Activated T-cell treated with anti-CD3 and anti-CD28 coated beads, Interleukin-2, amount 50 U/mL, for 4 hours (primary cell): Measurements from ENCODE around the gene NALCN. TPM values are rescaled to one million over a fixed set of nuclear protein-coding genes. Genes with fewer than 3 reads are reported as not detected.

ENCODE experiments used
- ATAC-seq, 2 donors: fragments of 200-7000 bp; cut with Tn5 transposase; one replicate each; pipeline ENCODE4 v1.10.0; 2021
- DNase-seq: peaks from one replicate; pipeline ENCODE4 v3.0.0-alpha.2; 2020
- H3K27me3 Mint-ChIP-seq: one replicate; pipeline ENCODE4 v1.8.0; 2021; ENCODE audit warnings: low read depth, mixed read lengths
- H3K36me3 Mint-ChIP-seq: one replicate; pipeline ENCODE4 v1.8.0; 2022; ENCODE audit warnings: mixed read lengths; ENCODE audit not compliant: insufficient read depth
- H3K4me1 Mint-ChIP-seq: one replicate; pipeline ENCODE4 v1.8.0; 2021; ENCODE audit warnings: low read depth, mixed read lengths
- H3K4me3 Mint-ChIP-seq: one replicate; pipeline ENCODE4 v1.8.0; 2021; ENCODE audit warnings: mild to moderate bottlenecking, moderate library complexity, mixed read lengths
- H3K9me3 Mint-ChIP-seq: one replicate; pipeline ENCODE4 v1.8.0; 2021; ENCODE audit warnings: mixed read lengths
- total RNA-seq, 3 donors: library from RNA; stranded (reverse); gene quantifications; one replicate each; pipeline ENCODE4 v1.2.1, GENCODE V29; 2021

The NALCN gene
- total RNA-seq, 3 donors from 2014 or later, result not detected

GRCh38 chr13:101425623-101426022 lies 9.3 kb upstream of the NALCN start:
- Mint-ChIP-seq H3K4me3 (no peak overlapping the region), H3K27me3 (no peaks in the 10 kb centered on the region), H3K36me3 (no peaks in the 10 kb centered on the region), H3K4me1 (no peaks in the 10 kb centered on the region), H3K9me3 (no peaks in the 10 kb centered on the region)
- DNase-seq (no peak), ATAC-seq (no peak)

GRCh38 chr13:101425156-101425471 lies 8.8 kb upstream of the NALCN start:
- ATAC-seq, result no peak
- Mint-ChIP-seq H3K4me3 (no peak overlapping the region), H3K4me1 (no peaks in the 10 kb centered on the region), H3K36me3 (no peaks in the 10 kb centered on the region), H3K9me3 (no peaks in the 10 kb centered on the region), H3K27me3 (no peaks in the 10 kb centered on the region)
- DNase-seq, result no peak

GRCh38 chr13:101424381-101425155 lies 8.3 kb upstream of the NALCN start:
- Mint-ChIP-seq H3K9me3 (no peaks in the 10 kb centered on the region), H3K36me3 (no peaks in the 10 kb centered on the region), H3K4me1 (no peaks in the 10 kb centered on the region), H3K27me3 (no peaks in the 10 kb centered on the region), H3K4me3 (no peak overlapping the region)
- ATAC-seq (no peak), DNase-seq (no peak)

GRCh38 chr13:101423872-101424271 lies 7.6 kb upstream of the NALCN start:
- no peaks in the 10 kb centered on the region for H3K9me3 Mint-ChIP-seq
- no peak overlapping the region for H3K4me3 Mint-ChIP-seq
- DNase-seq, result no peak
- H3K27me3 Mint-ChIP-seq, result peaks cover 5% of the 10 kb centered on the region
- H3K36me3 Mint-ChIP-seq, result no peaks in the 10 kb centered on the region
- no peak for ATAC-seq
- no peaks in the 10 kb centered on the region for H3K4me1 Mint-ChIP-seq

- H3K4me1 Mint-ChIP-seq, result no peaks in the 10 kb centered on the region
- H3K27me3 Mint-ChIP-seq, result peaks cover 43% of the 10 kb centered on the region
- DNase-seq, result no peak
- no peaks in the 10 kb centered on the region for H3K36me3 Mint-ChIP-seq
- no peaks in the 10 kb centered on the region for H3K9me3 Mint-ChIP-seq
- no peak for ATAC-seq
- no peak overlapping the region for H3K4me3 Mint-ChIP-seq
Observed at GRCh38 chr13:101417501-101417900, 1.2 kb upstream of the NALCN start.

GRCh38 chr13:101417043-101417406 lies 717 bp upstream of the NALCN start:
- H3K4me1 Mint-ChIP-seq, result no peaks in the 10 kb centered on the region
- no peak overlapping the region for H3K4me3 Mint-ChIP-seq
- no peaks in the 10 kb centered on the region for H3K36me3 Mint-ChIP-seq
- H3K27me3 Mint-ChIP-seq, result peaks cover 46% of the 10 kb centered on the region
- H3K9me3 Mint-ChIP-seq, result no peaks in the 10 kb centered on the region
- DNase-seq (no peak), ATAC-seq (no peak)

- DNase-seq (no peak), ATAC-seq (peak in 1 of 2 donors; percentile 10)
- Mint-ChIP-seq H3K4me1 (no peaks in the 10 kb centered on the region), H3K27me3 (peaks cover 51% of the 10 kb centered on the region), H3K4me3 (no peak overlapping the region), H3K36me3 (no peaks in the 10 kb centered on the region), H3K9me3 (no peaks in the 10 kb centered on the region)
Observed at GRCh38 chr13:101415358-101416174, 742 bp downstream of the NALCN start.

GRCh38 chr13:101412076-101412475 lies 4.2 kb downstream of the NALCN start:
- no peaks in the 10 kb centered on the region for H3K4me1 Mint-ChIP-seq
- H3K9me3 Mint-ChIP-seq, result no peaks in the 10 kb centered on the region
- no peaks in the 10 kb centered on the region for H3K36me3 Mint-ChIP-seq
- ATAC-seq (no peak), DNase-seq (no peak)
- peaks cover 34% of the 10 kb centered on the region for H3K27me3 Mint-ChIP-seq
- no peak overlapping the region for H3K4me3 Mint-ChIP-seq

- Mint-ChIP-seq H3K36me3 (no peaks in the 10 kb centered on the region), H3K27me3 (peaks cover 21% of the 10 kb centered on the region), H3K9me3 (no peaks in the 10 kb centered on the region), H3K4me3 (no peak overlapping the region), H3K4me1 (no peaks in the 10 kb centered on the region)
- ATAC-seq (no peak), DNase-seq (no peak)
Observed at GRCh38 chr13:101408992-101409656, 7.2 kb downstream of the NALCN start.

- Mint-ChIP-seq H3K4me3 (no peak overlapping the region), H3K4me1 (no peaks in the 10 kb centered on the region), H3K36me3 (no peaks in the 10 kb centered on the region), H3K9me3 (no peaks in the 10 kb centered on the region), H3K27me3 (peaks cover 17% of the 10 kb centered on the region)
- ATAC-seq, result no peak
- DNase-seq, result no peak
Observed at GRCh38 chr13:101408154-101408553, 8.2 kb downstream of the NALCN start.

GRCh38 chr13:101406791-101407190 lies 9.5 kb downstream of the NALCN start:
- no peak for ATAC-seq

GRCh38 chr13:101401196-101401595 lies 15.1 kb downstream of the NALCN start:
- no peak for ATAC-seq
- H3K9me3 Mint-ChIP-seq, result no peaks in the 10 kb centered on the region
- H3K27me3 Mint-ChIP-seq, result peaks cover 10% of the 10 kb centered on the region

More at GRCh38 chr13:101406791-101407190, 9.5 kb downstream of the NALCN start:
- Mint-ChIP-seq H3K27me3 (peaks cover 14% of the 10 kb centered on the region), H3K4me1 (no peaks in the 10 kb centered on the region), H3K4me3 (no peak overlapping the region), H3K9me3 (no peaks in the 10 kb centered on the region), H3K36me3 (no peaks in the 10 kb centered on the region)
- no peak for DNase-seq

GRCh38 chr13:101399365-101399764 lies 16.9 kb downstream of the NALCN start:
- H3K4me1 Mint-ChIP-seq, result no peaks in the 10 kb centered on the region
- H3K36me3 Mint-ChIP-seq, result no peaks in the 10 kb centered on the region
- no peak for DNase-seq
- peaks cover 3% of the 10 kb centered on the region for H3K27me3 Mint-ChIP-seq
- no peak overlapping the region for H3K4me3 Mint-ChIP-seq
- H3K9me3 Mint-ChIP-seq, result no peaks in the 10 kb centered on the region
- no peak for ATAC-seq

More at GRCh38 chr13:101401196-101401595, 15.1 kb downstream of the NALCN start:
- H3K36me3 Mint-ChIP-seq, result no peaks in the 10 kb centered on the region
- H3K4me1 Mint-ChIP-seq, result no peaks in the 10 kb centered on the region
- DNase-seq, result no peak
- H3K4me3 Mint-ChIP-seq, result no peak overlapping the region

- DNase-seq (no peak), ATAC-seq (no peak)
- no peaks in the 10 kb centered on the region for H3K36me3 Mint-ChIP-seq
- peaks cover 3% of the 10 kb centered on the region for H3K27me3 Mint-ChIP-seq
- H3K4me3 Mint-ChIP-seq, result no peak overlapping the region
- no peaks in the 10 kb centered on the region for H3K4me1 Mint-ChIP-seq
- H3K9me3 Mint-ChIP-seq, result no peaks in the 10 kb centered on the region
Observed at GRCh38 chr13:101398920-101399319, 17.4 kb downstream of the NALCN start.
